WTC11 (cell line): ENCODE measurements around the gene ZBTB7B. TPM values are rescaled to one million over a fixed set of nuclear protein-coding genes. Genes with fewer than 3 reads are reported as not detected.

ENCODE experiments used
- ATAC-seq: fragments of 200-7000 bp; cut with Tn5 transposase; 2 replicates; pipeline ENCODE4 v1.10.0; 2021; ENCODE audit warnings: mild to moderate bottlenecking, moderate library complexity
- CTCF ChIA-PET: fragments of 300-600 bp; sonication (Branson Sonifier 250); formaldehyde crosslinking; loops from one replicate; lab custom pipeline; 2021; ENCODE audit warnings: antibody characterized with exemption; lab: Charles Lee
- POLR2A ChIA-PET: fragments of 350-600 bp; sonication (Branson Sonifier 250); formaldehyde crosslinking; loops from one replicate; lab custom pipeline; 2021; ENCODE audit warnings: antibody characterized with exemption; lab: Charles Lee
- DNase-seq: peaks from one replicate; pipeline ENCODE4 v3.0.0; 2021; ENCODE audit warnings: low spot score
- H3K27ac Mint-ChIP-seq: 2 replicates; pipeline ENCODE4 v1.8.0; 2021; ENCODE audit warnings: mixed read lengths
- H3K27me3 Mint-ChIP-seq: 2 replicates; pipeline ENCODE4 v1.8.0; 2021; ENCODE audit warnings: low read depth, mild to moderate bottlenecking, moderate library complexity, mixed read lengths
- H3K36me3 Mint-ChIP-seq: 2 replicates; pipeline ENCODE4 v1.8.0; 2021; ENCODE audit warnings: mixed read lengths
- H3K4me1 Mint-ChIP-seq: 2 replicates; pipeline ENCODE4 v1.8.0; 2022; ENCODE audit warnings: mixed read lengths
- H3K4me3 Mint-ChIP-seq: 2 replicates; pipeline ENCODE4 v1.8.0; 2021; ENCODE audit warnings: mild to moderate bottlenecking, moderate library complexity, mixed read lengths
- H3K9me3 Mint-ChIP-seq: 2 replicates; pipeline ENCODE4 v1.8.0; 2021; ENCODE audit warnings: mixed read lengths
- CREB1 ChIP-seq: sonication (generic); formaldehyde crosslinking; IDR thresholded peaks from 2 replicates; pipeline ENCODE4 v1.8.0; 2023; ENCODE audit warnings: mild to moderate bottlenecking, missing genetic modification reagents
- ESRRA ChIP-seq: sonication (generic); formaldehyde crosslinking; IDR thresholded peaks from 2 replicates; pipeline ENCODE4 v1.8.1; 2022; ENCODE audit warnings: mild to moderate bottlenecking, missing genetic modification reagents, borderline replicate concordance
- GTF2I ChIP-seq: fragments of 250-450 bp; sonication (Bioruptor Pico); conservative IDR thresholded peaks from 2 replicates; pipeline ENCODE4 v1.4.0; 2021; ENCODE audit warnings: mild to moderate bottlenecking
- IRF2 ChIP-seq: sonication (generic); formaldehyde crosslinking; IDR thresholded peaks from 2 replicates; pipeline ENCODE4 v1.8.0; 2022; ENCODE audit warnings: low read depth, missing genetic modification reagents, borderline replicate concordance
- JUN ChIP-seq: sonication (generic); formaldehyde crosslinking; IDR thresholded peaks from 2 replicates; pipeline ENCODE4 v1.8.0; 2023; ENCODE audit warnings: mild to moderate bottlenecking, missing genetic modification reagents
- NFYB ChIP-seq: sonication (generic); formaldehyde crosslinking; conservative IDR thresholded peaks from 2 replicates; pipeline ENCODE4 v1.8.0; 2022; ENCODE audit warnings: low read depth, missing genetic modification reagents
- NR1H2 ChIP-seq: sonication (generic); formaldehyde crosslinking; IDR thresholded peaks from 2 replicates; pipeline ENCODE4 v1.9.0; 2021; ENCODE audit warnings: mild to moderate bottlenecking, moderate library complexity, missing genetic modification reagents
- PRRX2 ChIP-seq: fragments of 250-450 bp; sonication (Bioruptor Pico); IDR thresholded peaks from 2 replicates; pipeline ENCODE4 v1.8.0; 2021; ENCODE audit warnings: mild to moderate bottlenecking
- RORB ChIP-seq: fragments of 250-450 bp; sonication (Bioruptor Pico); IDR thresholded peaks from 2 replicates; pipeline ENCODE4 v1.9.0; 2021; ENCODE audit warnings: mild to moderate bottlenecking
- TEAD4 ChIP-seq: sonication (generic); formaldehyde crosslinking; IDR thresholded peaks from 2 replicates; pipeline ENCODE4 v1.8.0; 2022; ENCODE audit warnings: mild to moderate bottlenecking, missing genetic modification reagents
- ZBTB21 ChIP-seq: sonication (generic); formaldehyde crosslinking; IDR thresholded peaks from 2 replicates; pipeline ENCODE4 v1.8.1; 2023; ENCODE audit warnings: mild to moderate bottlenecking, missing genetic modification reagents, borderline replicate concordance
- ZNF232 ChIP-seq: sonication (generic); formaldehyde crosslinking; IDR thresholded peaks from 2 replicates; pipeline ENCODE4 v1.8.0; 2022; ENCODE audit warnings: mild to moderate bottlenecking, missing genetic modification reagents
- ZNF423 ChIP-seq: fragments of 250-450 bp; sonication (Bioruptor Pico); IDR thresholded peaks from 2 replicates; pipeline ENCODE4 v2.1.2; 2022; ENCODE audit warnings: mild to moderate bottlenecking, moderate library complexity
- total RNA-seq: library from RNA; stranded (reverse); gene quantifications from 3 replicates; pipeline ENCODE4 v1.2.3, GENCODE V29; 2021
- TF ChIP-seq, protein P1 (sequence below): sonication (generic); formaldehyde crosslinking; IDR thresholded peaks from 2 replicates; pipeline ENCODE4 v1.8.1; 2022; ENCODE audit warnings: mild to moderate bottlenecking, missing genetic modification reagents, moderate library complexity, borderline replicate concordance
- TF ChIP-seq, protein P2 (sequence below): fragments of 250-450 bp; sonication (Bioruptor Pico); IDR thresholded peaks from 2 replicates; pipeline ENCODE4 v1.9.0; 2021; ENCODE audit warnings: mild to moderate bottlenecking
- TF ChIP-seq, protein P3 (sequence below): sonication (generic); formaldehyde crosslinking; IDR thresholded peaks from 2 replicates; pipeline ENCODE4 v1.8.0; 2023; ENCODE audit warnings: missing genetic modification reagents, mild to moderate bottlenecking, borderline replicate concordance

The ZBTB7B gene
- total RNA-seq, 1 experiment from 2014 or later: 29.8 TPM

DNA sequence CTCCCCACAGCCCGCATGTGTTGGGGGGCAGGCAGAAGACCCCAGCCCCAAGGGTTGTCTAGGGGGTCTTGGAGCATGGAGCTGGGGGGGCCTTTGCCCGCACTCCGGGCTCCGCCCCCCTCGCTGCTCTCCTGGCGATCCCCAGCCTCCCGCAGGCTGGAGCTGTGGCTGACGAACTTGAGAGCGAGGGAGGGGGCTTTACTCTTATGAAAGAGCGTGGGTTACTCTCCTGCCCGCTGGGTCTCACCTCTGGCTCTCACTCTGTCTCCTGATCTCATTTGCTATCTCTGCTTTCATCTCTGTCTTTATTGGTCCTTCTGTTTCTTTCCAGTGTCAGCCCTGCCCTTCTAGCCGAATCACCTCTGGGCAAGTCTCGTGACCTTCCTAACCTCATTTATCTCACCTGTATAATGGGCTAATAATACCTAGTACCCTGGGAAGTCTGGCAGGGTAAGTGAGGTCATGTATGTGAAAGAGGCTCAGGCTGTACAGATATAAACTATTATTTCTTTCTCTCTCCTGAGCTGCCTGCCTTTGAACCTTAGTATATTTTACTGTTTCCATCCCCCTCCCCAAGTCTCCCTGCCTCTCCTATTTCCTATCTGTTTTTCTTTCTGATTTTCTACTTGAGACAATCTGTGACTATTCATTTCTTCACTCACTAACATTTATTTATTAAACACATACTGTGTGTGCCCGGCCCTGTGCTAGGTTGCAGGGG, 61.7 kb downstream of the ZBTB7B start:
- H3K9me3 Mint-ChIP-seq: no peaks in the 10 kb centered on the region
- POLR2A ChIA-PET: interaction anchor here (0.9 to 3.5 kb wide), 6 partner anchors 16 to 103 kb away, joined by 3 to 10 read pairs (median 4); no protein-coding TSS in a partner anchor
- H3K4me1 Mint-ChIP-seq: peaks cover 22% of the 10 kb centered on the region
- no peak for DNase-seq
- H3K27me3 Mint-ChIP-seq: no peaks in the 10 kb centered on the region
- peaks cover 21% of the 10 kb centered on the region for H3K36me3 Mint-ChIP-seq
- peak overlapping the region; percentile 98 for H3K27ac Mint-ChIP-seq
- TF ChIP-seq GTF2I (CRISPR knock-in tag): peak; percentile 88
- TF ChIP-seq ESRRA (CRISPR knock-in tag): peak; percentile 84; the same call in 1 of the 2 replicates
- TF ChIP-seq NR1H2 (CRISPR knock-in tag): no peak
- no peak for TF ChIP-seq RORB
- TF ChIP-seq TEAD4 (CRISPR knock-in tag): no peak
- TF ChIP-seq, protein P1, sequence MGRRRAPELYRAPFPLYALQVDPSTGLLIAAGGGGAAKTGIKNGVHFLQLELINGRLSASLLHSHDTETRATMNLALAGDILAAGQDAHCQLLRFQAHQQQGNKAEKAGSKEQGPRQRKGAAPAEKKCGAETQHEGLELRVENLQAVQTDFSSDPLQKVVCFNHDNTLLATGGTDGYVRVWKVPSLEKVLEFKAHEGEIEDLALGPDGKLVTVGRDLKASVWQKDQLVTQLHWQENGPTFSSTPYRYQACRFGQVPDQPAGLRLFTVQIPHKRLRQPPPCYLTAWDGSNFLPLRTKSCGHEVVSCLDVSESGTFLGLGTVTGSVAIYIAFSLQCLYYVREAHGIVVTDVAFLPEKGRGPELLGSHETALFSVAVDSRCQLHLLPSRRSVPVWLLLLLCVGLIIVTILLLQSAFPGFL (CRISPR knock-in tag): no peak
- no peak for TF ChIP-seq JUN (CRISPR knock-in tag)
- TF ChIP-seq, all 79 proteins: peak for 2
- CTCF ChIA-PET: interaction anchor here (0.7 to 8.3 kb wide), 14 partner anchors 11 to 497 kb away, joined by 3 to 176 read pairs (median 8); partner anchors contain the start of genes ADAM15, CHRNB2, EFNA3 and KRTCAP2
- H3K4me3 Mint-ChIP-seq: peak overlapping the region; percentile 91
- peak; percentile 2 for ATAC-seq

DNA sequence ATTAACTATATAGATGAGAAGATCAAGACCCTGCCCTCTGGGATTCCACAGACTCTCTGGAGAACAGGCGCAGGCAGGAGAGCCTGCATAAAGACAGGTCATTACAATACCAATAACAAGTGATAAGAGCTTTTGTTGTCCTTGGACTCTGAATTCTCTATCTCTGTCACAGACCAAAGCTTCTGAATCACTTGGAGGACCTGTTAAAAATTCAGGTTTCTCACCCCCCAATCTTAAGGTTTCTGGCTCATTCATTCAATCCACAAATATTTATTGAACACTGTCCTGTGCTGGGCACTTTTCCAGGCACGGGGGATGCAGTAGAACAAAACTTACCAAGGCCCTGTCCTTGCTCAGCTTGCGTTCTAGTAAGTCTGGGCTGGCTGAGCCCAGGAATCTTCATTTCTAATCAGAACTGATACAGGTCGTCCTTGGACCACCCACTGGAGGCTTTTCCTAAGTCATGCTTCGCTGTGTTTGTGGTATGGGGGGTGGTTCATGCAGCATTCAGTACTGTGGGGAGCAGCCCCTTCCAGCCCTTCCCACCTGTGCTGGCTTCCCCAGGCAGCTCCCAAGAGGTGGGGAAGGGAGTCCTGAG, 62.3 kb downstream of the ZBTB7B start:
- DNase-seq: no peak
- Mint-ChIP-seq H3K27me3 (no peaks in the 10 kb centered on the region), H3K9me3 (no peaks in the 10 kb centered on the region), H3K4me3 (peak overlapping the region; percentile 91), H3K36me3 (peaks cover 24% of the 10 kb centered on the region), H3K27ac (peak overlapping the region; percentile 98), H3K4me1 (peaks cover 25% of the 10 kb centered on the region)
- CTCF ChIA-PET: interaction anchor here (0.7 to 5.6 kb wide), 11 partner anchors 11 to 129 kb away, joined by 3 to 156 read pairs (median 8); partner anchors contain the start of genes ADAM15, EFNA3, KRTCAP2 and TRIM46
- POLR2A ChIA-PET: interaction anchor here (0.9 to 3.5 kb wide), 4 partner anchors 16 to 102 kb away, joined by 3 to 10 read pairs (median 4); no protein-coding TSS in a partner anchor
- TF ChIP-seq RORB: no peak
- no peak for TF ChIP-seq IRF2 (CRISPR knock-in tag)
- no peak for TF ChIP-seq ZNF232 (CRISPR knock-in tag)
- TF ChIP-seq NFYB (CRISPR knock-in tag): no peak
- TF ChIP-seq ZBTB21 (CRISPR knock-in tag): no peak
- TF ChIP-seq CREB1: no peak
- no peak for TF ChIP-seq ZNF423 (CRISPR knock-in tag)
- TF ChIP-seq, protein P2, sequence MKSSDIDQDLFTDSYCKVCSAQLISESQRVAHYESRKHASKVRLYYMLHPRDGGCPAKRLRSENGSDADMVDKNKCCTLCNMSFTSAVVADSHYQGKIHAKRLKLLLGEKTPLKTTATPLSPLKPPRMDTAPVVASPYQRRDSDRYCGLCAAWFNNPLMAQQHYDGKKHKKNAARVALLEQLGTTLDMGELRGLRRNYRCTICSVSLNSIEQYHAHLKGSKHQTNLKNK (CRISPR knock-in tag): no peak
- TF ChIP-seq, protein P3, sequence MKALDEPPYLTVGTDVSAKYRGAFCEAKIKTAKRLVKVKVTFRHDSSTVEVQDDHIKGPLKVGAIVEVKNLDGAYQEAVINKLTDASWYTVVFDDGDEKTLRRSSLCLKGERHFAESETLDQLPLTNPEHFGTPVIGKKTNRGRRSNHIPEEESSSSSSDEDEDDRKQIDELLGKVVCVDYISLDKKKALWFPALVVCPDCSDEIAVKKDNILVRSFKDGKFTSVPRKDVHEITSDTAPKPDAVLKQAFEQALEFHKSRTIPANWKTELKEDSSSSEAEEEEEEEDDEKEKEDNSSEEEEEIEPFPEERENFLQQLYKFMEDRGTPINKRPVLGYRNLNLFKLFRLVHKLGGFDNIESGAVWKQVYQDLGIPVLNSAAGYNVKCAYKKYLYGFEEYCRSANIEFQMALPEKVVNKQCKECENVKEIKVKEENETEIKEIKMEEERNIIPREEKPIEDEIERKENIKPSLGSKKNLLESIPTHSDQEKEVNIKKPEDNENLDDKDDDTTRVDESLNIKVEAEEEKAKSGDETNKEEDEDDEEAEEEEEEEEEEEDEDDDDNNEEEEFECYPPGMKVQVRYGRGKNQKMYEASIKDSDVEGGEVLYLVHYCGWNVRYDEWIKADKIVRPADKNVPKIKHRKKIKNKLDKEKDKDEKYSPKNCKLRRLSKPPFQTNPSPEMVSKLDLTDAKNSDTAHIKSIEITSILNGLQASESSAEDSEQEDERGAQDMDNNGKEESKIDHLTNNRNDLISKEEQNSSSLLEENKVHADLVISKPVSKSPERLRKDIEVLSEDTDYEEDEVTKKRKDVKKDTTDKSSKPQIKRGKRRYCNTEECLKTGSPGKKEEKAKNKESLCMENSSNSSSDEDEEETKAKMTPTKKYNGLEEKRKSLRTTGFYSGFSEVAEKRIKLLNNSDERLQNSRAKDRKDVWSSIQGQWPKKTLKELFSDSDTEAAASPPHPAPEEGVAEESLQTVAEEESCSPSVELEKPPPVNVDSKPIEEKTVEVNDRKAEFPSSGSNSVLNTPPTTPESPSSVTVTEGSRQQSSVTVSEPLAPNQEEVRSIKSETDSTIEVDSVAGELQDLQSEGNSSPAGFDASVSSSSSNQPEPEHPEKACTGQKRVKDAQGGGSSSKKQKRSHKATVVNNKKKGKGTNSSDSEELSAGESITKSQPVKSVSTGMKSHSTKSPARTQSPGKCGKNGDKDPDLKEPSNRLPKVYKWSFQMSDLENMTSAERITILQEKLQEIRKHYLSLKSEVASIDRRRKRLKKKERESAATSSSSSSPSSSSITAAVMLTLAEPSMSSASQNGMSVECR (CRISPR knock-in tag): no peak
- TF ChIP-seq PRRX2 (CRISPR knock-in tag): no peak
- ATAC-seq: no peak
